ENCODE measurements around the gene MDK.

The MDK gene

DNA sequence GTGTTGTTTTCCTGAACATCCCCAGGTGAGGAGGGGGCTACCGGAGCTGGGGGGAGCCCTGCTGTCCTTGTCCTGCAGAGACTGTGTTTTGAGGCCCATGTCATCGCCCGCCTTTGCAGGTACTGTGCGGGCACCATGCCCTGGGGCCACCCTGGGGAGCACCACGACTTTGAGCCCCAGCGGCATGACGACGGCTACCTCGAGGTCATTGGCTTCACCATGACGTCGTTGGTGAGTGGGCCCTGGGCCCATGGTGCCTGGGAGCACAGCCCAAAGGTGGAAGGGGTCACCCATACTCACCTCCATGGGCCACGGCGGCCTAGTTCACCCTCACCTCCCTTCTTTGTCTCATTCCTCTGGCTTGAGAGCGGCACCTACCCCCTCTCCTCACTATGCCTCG lies 6.7 kb upstream of the MDK start (continued):
- TF ChIP-seq ZNF16 (tag by site-specific recombination; IDR thresholded peaks at IDR 0.05; ENCODE audit: low read depth) (no peak), ZNF530 (tag by site-specific recombination; IDR thresholded peaks at IDR 0.05; ENCODE audit: low read depth) (no peak), MYNN (tag by site-specific recombination; IDR thresholded peaks at IDR 0.05; ENCODE audit: borderline replicate concordance) (no peak)
- TF ChIP-seq, protein P1, sequence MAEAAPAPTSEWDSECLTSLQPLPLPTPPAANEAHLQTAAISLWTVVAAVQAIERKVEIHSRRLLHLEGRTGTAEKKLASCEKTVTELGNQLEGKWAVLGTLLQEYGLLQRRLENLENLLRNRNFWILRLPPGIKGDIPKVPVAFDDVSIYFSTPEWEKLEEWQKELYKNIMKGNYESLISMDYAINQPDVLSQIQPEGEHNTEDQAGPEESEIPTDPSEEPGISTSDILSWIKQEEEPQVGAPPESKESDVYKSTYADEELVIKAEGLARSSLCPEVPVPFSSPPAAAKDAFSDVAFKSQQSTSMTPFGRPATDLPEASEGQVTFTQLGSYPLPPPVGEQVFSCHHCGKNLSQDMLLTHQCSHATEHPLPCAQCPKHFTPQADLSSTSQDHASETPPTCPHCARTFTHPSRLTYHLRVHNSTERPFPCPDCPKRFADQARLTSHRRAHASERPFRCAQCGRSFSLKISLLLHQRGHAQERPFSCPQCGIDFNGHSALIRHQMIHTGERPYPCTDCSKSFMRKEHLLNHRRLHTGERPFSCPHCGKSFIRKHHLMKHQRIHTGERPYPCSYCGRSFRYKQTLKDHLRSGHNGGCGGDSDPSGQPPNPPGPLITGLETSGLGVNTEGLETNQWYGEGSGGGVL (tag by site-specific recombination; IDR thresholded peaks at IDR 0.05) = no peak

DNA sequence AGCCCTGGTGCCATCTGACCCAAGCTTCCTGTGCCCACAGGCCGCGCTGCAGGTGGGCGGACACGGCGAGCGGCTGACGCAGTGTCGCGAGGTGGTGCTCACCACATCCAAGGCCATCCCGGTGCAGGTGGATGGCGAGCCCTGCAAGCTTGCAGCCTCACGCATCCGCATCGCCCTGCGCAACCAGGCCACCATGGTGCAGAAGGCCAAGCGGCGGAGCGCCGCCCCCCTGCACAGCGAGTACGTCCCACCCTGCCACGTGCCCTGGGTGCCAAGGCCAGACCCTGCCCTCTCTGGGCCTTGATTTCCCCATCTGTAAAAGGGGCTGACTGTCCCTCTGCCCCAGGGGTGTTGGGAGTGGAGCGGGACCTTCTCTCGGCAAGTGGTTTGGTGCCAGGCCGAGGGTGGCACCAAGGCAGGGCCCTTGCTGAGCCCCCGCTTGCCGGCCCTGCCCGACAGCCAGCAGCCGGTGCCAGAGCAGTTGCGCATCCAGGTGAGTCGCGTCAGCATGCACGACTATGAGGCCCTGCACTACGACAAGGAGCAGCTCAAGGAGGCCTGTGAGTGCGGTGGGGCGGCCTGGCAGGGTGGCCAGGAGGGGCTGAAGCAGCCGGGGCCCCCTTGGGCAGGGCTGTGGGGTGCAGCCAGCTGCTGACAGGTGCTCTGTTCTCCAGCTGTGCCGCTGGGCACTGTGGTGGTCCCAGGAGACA lies 5.9 kb upstream of the MDK start:
- H3K4me3 ChIP-seq (ENCODE audit: low read depth, low read length) = no peak overlapping the region
- TF ChIP-seq, protein P2, sequence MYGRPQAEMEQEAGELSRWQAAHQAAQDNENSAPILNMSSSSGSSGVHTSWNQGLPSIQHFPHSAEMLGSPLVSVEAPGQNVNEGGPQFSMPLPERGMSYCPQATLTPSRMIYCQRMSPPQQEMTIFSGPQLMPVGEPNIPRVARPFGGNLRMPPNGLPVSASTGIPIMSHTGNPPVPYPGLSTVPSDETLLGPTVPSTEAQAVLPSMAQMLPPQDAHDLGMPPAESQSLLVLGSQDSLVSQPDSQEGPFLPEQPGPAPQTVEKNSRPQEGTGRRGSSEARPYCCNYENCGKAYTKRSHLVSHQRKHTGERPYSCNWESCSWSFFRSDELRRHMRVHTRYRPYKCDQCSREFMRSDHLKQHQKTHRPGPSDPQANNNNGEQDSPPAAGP (tag by site-specific recombination; IDR thresholded peaks at IDR 0.05) = no peak
- TF ChIP-seq ZNF37A (tag by site-specific recombination; IDR thresholded peaks at IDR 0.05) (no peak), ZNF629 (tag by site-specific recombination; IDR thresholded peaks at IDR 0.05) (no peak), ZNF624 (tag by site-specific recombination; IDR thresholded peaks at IDR 0.05) (no peak)
- ChIA-PET POLR2A (interaction anchor here (0.6 to 1.0 kb wide), 2 partner anchors 14 to 23 kb away, joined by 3 to 4 read pairs; no protein-coding TSS in a partner anchor), CTCF (interaction anchor here (0.6 to 1.2 kb wide), 3 partner anchors 13 to 869 kb away, joined by 3 to 4 read pairs (median 3); no protein-coding TSS in a partner anchor)
- H3K9me3 ChIP-seq (ENCODE audit: control insufficient read depth, insufficient read depth, low read depth, low read length) = no peaks in the 10 kb centered on the region
- H3K36me3 ChIP-seq (ENCODE audit: control insufficient read depth in 2 of 2, insufficient read depth in 1 of 2, low read length in 2 of 2) = peaks cover 0 to 71% of the 10 kb centered on the region in 2 experiments; a peak in 1 of 3 replicates
- no peak overlapping the region for H3K27ac ChIP-seq (ENCODE audit: extremely low read depth, low read depth, low read length)
- no peaks in the 10 kb centered on the region for H3K4me1 ChIP-seq (ENCODE audit: control insufficient read depth, insufficient read depth, low read length)

DNA sequence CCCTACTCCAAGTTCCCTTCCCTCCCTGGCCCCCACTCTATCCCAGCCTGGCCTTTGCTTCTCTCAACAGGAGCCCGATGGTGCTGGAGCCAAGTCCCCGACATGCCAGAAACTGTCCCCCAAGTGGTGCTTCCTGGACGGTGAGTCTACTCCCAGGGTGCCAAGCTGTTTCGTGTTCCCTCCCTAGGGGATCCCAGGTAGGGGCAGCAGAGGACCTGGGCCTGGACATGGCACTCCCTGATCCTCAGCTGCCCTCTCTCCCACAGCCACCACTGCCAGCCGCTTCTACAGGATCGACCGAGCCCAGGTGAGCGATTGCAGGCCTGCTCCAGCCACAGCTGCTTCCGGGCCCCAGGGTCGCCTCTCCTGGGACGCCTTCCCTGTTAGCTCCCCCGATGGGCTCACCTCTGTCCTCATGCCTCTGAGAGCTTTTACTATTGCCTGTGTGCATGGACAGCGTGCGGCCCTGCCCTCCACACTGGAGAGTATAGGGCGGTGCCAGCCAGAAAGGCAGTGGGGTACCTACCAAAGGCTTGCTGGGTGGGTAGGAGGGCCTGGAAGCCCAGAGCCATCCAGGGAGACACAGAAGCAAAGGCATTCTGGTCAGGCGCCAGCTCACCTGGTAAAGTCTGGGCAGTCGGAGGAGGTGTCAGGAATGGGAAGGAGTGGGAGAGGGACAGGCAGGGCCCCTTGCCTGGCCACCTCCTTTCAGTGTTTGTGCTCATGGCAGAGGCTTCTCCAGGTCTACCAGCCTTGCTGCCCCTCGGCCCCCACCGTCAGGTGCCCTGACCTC lies 5.0 kb upstream of the MDK start:
- H3K36me3 ChIP-seq (ENCODE audit: control insufficient read depth in 2 of 2, insufficient read depth in 1 of 2, low read length in 2 of 2) = peaks cover 0 to 65% of the 10 kb centered on the region in 2 experiments; a peak in 1 of 3 replicates
- ChIA-PET POLR2A (interaction anchor here (1.0 kb wide), 1 partner anchor 13 kb away, joined by 4 read pairs; no protein-coding TSS in a partner anchor), CTCF (interaction anchor here (0.6 to 4.0 kb wide), 6 partner anchors 8 to 868 kb away, joined by 3 to 18 read pairs (median 4); no protein-coding TSS in a partner anchor)
- H3K27ac ChIP-seq (ENCODE audit: extremely low read depth, low read depth, low read length) = no peak overlapping the region
- no peaks in the 10 kb centered on the region for H3K9me3 ChIP-seq (ENCODE audit: control insufficient read depth, insufficient read depth, low read depth, low read length)
- no peak for TF ChIP-seq ZNF626 (tag by site-specific recombination; IDR thresholded peaks at IDR 0.05)
- TF ChIP-seq ZNF292 (tag by site-specific recombination; IDR thresholded peaks at IDR 0.05; ENCODE audit: borderline replicate concordance, low read depth) = no peak
- TF ChIP-seq ZNF830 (tag by site-specific recombination; IDR thresholded peaks at IDR 0.05; ENCODE audit: low read depth) = no peak
- TF ChIP-seq, protein P3, sequence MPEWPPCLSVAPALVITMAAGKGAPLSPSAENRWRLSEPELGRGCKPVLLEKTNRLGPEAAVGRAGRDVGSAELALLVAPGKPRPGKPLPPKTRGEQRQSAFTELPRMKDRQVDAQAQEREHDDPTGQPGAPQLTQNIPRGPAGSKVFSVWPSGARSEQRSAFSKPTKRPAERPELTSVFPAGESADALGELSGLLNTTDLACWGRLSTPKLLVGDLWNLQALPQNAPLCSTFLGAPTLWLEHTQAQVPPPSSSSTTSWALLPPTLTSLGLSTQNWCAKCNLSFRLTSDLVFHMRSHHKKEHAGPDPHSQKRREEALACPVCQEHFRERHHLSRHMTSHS (tag by site-specific recombination; IDR thresholded peaks at IDR 0.05) = no peak
- no peak for TF ChIP-seq ZNF138 (tag by site-specific recombination; IDR thresholded peaks at IDR 0.05; ENCODE audit: borderline replicate concordance)
- TF ChIP-seq KLF10 (tag by site-specific recombination; IDR thresholded peaks at IDR 0.05) = no peak
- no peak for TF ChIP-seq ZNF558 (tag by site-specific recombination; IDR thresholded peaks at IDR 0.05)
- no peak for TF ChIP-seq ZNF473 (tag by site-specific recombination; IDR thresholded peaks at IDR 0.05)
- TF ChIP-seq ZNF354C (tag by site-specific recombination; IDR thresholded peaks at IDR 0.05; ENCODE audit: borderline replicate concordance, low read depth) = no peak
- TF ChIP-seq ZNF350 (tag by site-specific recombination; IDR thresholded peaks at IDR 0.05) = no peak
- H3K4me1 ChIP-seq (ENCODE audit: control insufficient read depth, insufficient read depth, low read length) = no peaks in the 10 kb centered on the region
- H3K4me3 ChIP-seq (ENCODE audit: low read depth, low read length) = no peak overlapping the region
